IMR-90 (cell line): ENCODE results near the gene RHOG. TPM values are rescaled to one million over a fixed set of nuclear protein-coding genes. Genes with fewer than 3 reads are reported as not detected.

Experiments used
- ATAC-seq: fragments of 200-7000 bp; cut with Tn5 transposase; 2 replicates; pipeline ENCODE4 v1.9.1; 2020; ENCODE audit warnings: low read depth, mild to moderate bottlenecking, moderate library complexity
- BruUV-seq: library from RNA; stranded (reverse); fragments of 400-500 nt; replicated peaks from 2 replicates; lab custom pipeline; 2021; lab: Mats Ljungman, UMichigan
- CTCF ChIA-PET: fragments of 300-600 bp; formaldehyde crosslinking; extraction: SDS; loops from one replicate; lab custom pipeline; 2021; ENCODE audit warnings: antibody characterized with exemption; lab: Yijun Ruan, JAX
- POLR2A ChIA-PET: fragments of 300-600 bp; sonication (Branson Sonifier 250); formaldehyde crosslinking; loops from one replicate; lab custom pipeline; 2022; ENCODE audit warnings: antibody characterized with exemption; ENCODE audit not compliant: unreplicated experiment; lab: Charles Lee
- DNase-seq: peaks from one replicate; pipeline ENCODE4 v3.0.0; 2013
- H2AFZ ChIP-seq: replicated peaks from 2 replicates; pipeline ENCODE3; 2013; ENCODE audit warnings: low read length, mild to moderate bottlenecking; ENCODE audit not compliant: poor library complexity
- H2AK5ac ChIP-seq: 2 replicates; pipeline ENCODE4 v1.6.1; 2013; ENCODE audit warnings: low read depth, low read length, inconsistent platforms
- H2AK9ac ChIP-seq: replicated peaks from 2 replicates; pipeline ENCODE3; 2013; ENCODE audit warnings: mild to moderate bottlenecking, low read depth, low read length, moderate library complexity; ENCODE audit not compliant: poor library complexity
- H2BK120ac ChIP-seq: 2 replicates; pipeline ENCODE4 v1.6.1; 2013; ENCODE audit warnings: low read depth, low read length, inconsistent platforms
- H2BK15ac ChIP-seq: 3 replicates; pipeline ENCODE4 v1.6.1; 2013; ENCODE audit warnings: low read depth, low read length, inconsistent platforms
- H2BK20ac ChIP-seq: 2 replicates; pipeline ENCODE4 v1.6.1; 2013; ENCODE audit warnings: low read depth, mild to moderate bottlenecking, inconsistent platforms, low read length, moderate library complexity
- H2BK5ac ChIP-seq: 2 replicates; pipeline ENCODE4 v1.6.1; 2013; ENCODE audit warnings: mild to moderate bottlenecking, low read depth, low read length, inconsistent platforms; ENCODE audit not compliant: poor library complexity, severe bottlenecking
- H3K14ac ChIP-seq: replicated peaks from 2 replicates; pipeline ENCODE4 v1.6.1; 2013; ENCODE audit warnings: low read depth, low read length, inconsistent platforms
- H3K18ac ChIP-seq: 2 replicates; pipeline ENCODE4 v1.6.1; 2013; ENCODE audit warnings: low read depth, low read length, control low read depth
- H3K23ac ChIP-seq: 2 replicates; pipeline ENCODE4 v1.6.1; 2013; ENCODE audit warnings: low read depth, low read length, inconsistent platforms
- H3K27ac ChIP-seq: 2 replicates; pipeline ENCODE4 v1.5.1; 2013; ENCODE audit warnings: mild to moderate bottlenecking, control low read depth, low read length; ENCODE audit not compliant: insufficient read depth
- H3K27me3 ChIP-seq: 2 replicates; pipeline ENCODE4 v1.6.1; 2013; ENCODE audit warnings: low read length; ENCODE audit not compliant: control insufficient read depth, insufficient read depth
- H3K36me3 ChIP-seq: 2 replicates; pipeline ENCODE4 v1.6.1; 2013; ENCODE audit warnings: low read length, mixed read lengths; ENCODE audit not compliant: control insufficient read depth, insufficient read depth
- H3K4ac ChIP-seq: 2 replicates; pipeline ENCODE4 v1.6.1; 2013; ENCODE audit warnings: low read depth, low read length, inconsistent platforms
- H3K4me1 ChIP-seq: 2 replicates; pipeline ENCODE4 v1.6.1; 2013; ENCODE audit warnings: low read length, mixed read lengths; ENCODE audit not compliant: control insufficient read depth, insufficient read depth
- H3K4me2 ChIP-seq: 2 replicates; pipeline ENCODE4 v1.6.1; 2013; ENCODE audit warnings: low read depth, mild to moderate bottlenecking, control low read depth, low read length, moderate library complexity
- H3K4me3 ChIP-seq: 2 replicates; pipeline ENCODE4 v1.5.1; 2013; ENCODE audit warnings: low read depth, mild to moderate bottlenecking, control low read depth, low read length, moderate library complexity; ENCODE audit not compliant: insufficient read depth
- H3K56ac ChIP-seq: 2 replicates; pipeline ENCODE4 v1.6.1; 2013; ENCODE audit warnings: low read length, inconsistent platforms; ENCODE audit not compliant: insufficient read depth; ENCODE audit errors: extremely low read depth
- H3K79me1 ChIP-seq, 2 experiments: 2 replicates each; pipeline ENCODE4 v1.6.1; 2013; ENCODE audit warnings: low read length in 2 of 2, inconsistent platforms in 1 of 2, low read depth in 1 of 2
- H3K9ac ChIP-seq: 2 replicates; pipeline ENCODE4 v1.6.1; 2013; ENCODE audit warnings: low read depth, low read length, control low read depth
- H3K9me1 ChIP-seq: 2 replicates; pipeline ENCODE4 v1.6.1; 2013; ENCODE audit warnings: low read length, inconsistent platforms; ENCODE audit not compliant: insufficient read depth
- H3K9me3 ChIP-seq: 2 replicates; pipeline ENCODE4 v1.6.1; 2013; ENCODE audit warnings: low read length; ENCODE audit not compliant: control insufficient read depth, insufficient read depth
- H4K20me1 ChIP-seq: 2 replicates; pipeline ENCODE4 v1.6.1; 2013; ENCODE audit warnings: low read length, inconsistent platforms; ENCODE audit not compliant: insufficient read depth
- H4K5ac ChIP-seq: 2 replicates; pipeline ENCODE4 v1.6.1; 2013; ENCODE audit warnings: mild to moderate bottlenecking, low read depth, low read length, control low read depth
- H4K8ac ChIP-seq, 2 experiments: 2 replicates each; pipeline ENCODE4 v1.6.1; 2013; ENCODE audit warnings: low read depth in 2 of 2, low read length in 2 of 2, control low read depth in 1 of 2, inconsistent platforms in 1 of 2
- H4K91ac ChIP-seq: 2 replicates; pipeline ENCODE4 v1.6.1; 2013; ENCODE audit warnings: low read depth, low read length, inconsistent platforms; ENCODE audit not compliant: insufficient read depth
- CHD1 ChIP-seq: IDR thresholded peaks from 2 replicates; pipeline ENCODE4 v1.6.1; 2012; ENCODE audit warnings: low read depth, low read length, improper control_type of control experiment
- FOS ChIP-seq: fragments of 150-350 bp; IDR thresholded peaks from 2 replicates; pipeline ENCODE4 v1.6.1; 2016; ENCODE audit warnings: low read depth, low read length
- MAFK ChIP-seq: IDR thresholded peaks from 2 replicates; pipeline ENCODE4 v1.6.1; 2012; ENCODE audit warnings: low read depth, low read length, improper control_type of control experiment
- MXI1 ChIP-seq: IDR thresholded peaks from 2 replicates; pipeline ENCODE4 v1.6.1; 2012; ENCODE audit warnings: low read depth, mild to moderate bottlenecking, low read length, moderate library complexity, borderline replicate concordance
- NFE2L2 ChIP-seq: fragments of 150-350 bp; IDR thresholded peaks from 2 replicates; pipeline ENCODE4 v1.6.1; 2016; ENCODE audit warnings: low read depth, mild to moderate bottlenecking, low read length
- POLR2A ChIP-seq: IDR thresholded peaks from 2 replicates; pipeline ENCODE4 v1.6.1; 2012; ENCODE audit warnings: mild to moderate bottlenecking, low read depth, low read length
- RAD21 ChIP-seq: IDR thresholded peaks from 2 replicates; pipeline ENCODE4 v1.6.1; 2012; ENCODE audit warnings: low read length, improper control_type of control experiment
- RCOR1 ChIP-seq: IDR thresholded peaks from 2 replicates; pipeline ENCODE4 v1.6.1; 2012; ENCODE audit warnings: mild to moderate bottlenecking, low read length, improper control_type of control experiment; ENCODE audit not compliant: insufficient replicate concordance
- RFX5 ChIP-seq: IDR thresholded peaks from 2 replicates; pipeline ENCODE4 v1.8.0; 2012; ENCODE audit warnings: low read depth, mild to moderate bottlenecking, low read length, moderate library complexity
- SMC3 ChIP-seq: fragments of 150-350 bp; IDR thresholded peaks from 2 replicates; pipeline ENCODE4 v1.6.1; 2016; ENCODE audit warnings: low read depth, mild to moderate bottlenecking, antibody characterized with exemption, low read length, moderate library complexity
- WGBS, 2 experiments: methylation state at CpG; one replicate each; pipeline versions ENCODE4 v1.1.5 to v1.1.7; 2013; ENCODE audit warnings: missing lambda C conversion rate in 2 of 2; ENCODE audit not compliant: insufficient read length in 1 of 2; ENCODE audit errors: extremely low coverage in 2 of 2; 5-methylcytosine and 5-hydroxymethylcytosine counted together
- dilution Hi-C: fragments of 300-500 bp; cut with HindIII; formaldehyde crosslinking; loops from one replicate; pipeline ENCODE4 v1.14.3; 2018; ENCODE audit warnings: low sequenced_read_pairs; ENCODE audit not compliant: unreplicated experiment
- in situ Hi-C: fragments of 300-500 bp; cut with MboI; formaldehyde crosslinking; loops from 3 replicates; pipeline ENCODE4 v1.14.3; 2019; ENCODE audit warnings: low sequenced_read_pairs, inconsistent platforms, mixed read lengths
- intact Hi-C: fragments of 100-400 bp; cut with micrococcal nuclease; formaldehyde crosslinking; loops from 2 replicates; pipeline ENCODE4 v1.10.0; 2022
- polyA plus RNA-seq, 3 experiments: library from polyadenylated mRNA; depleted of rRNA; stranded (reverse); fragments of >200 nt; gene quantifications; 2 replicates each; pipeline ENCODE4 v1.2.3, GENCODE V29; 2012; ENCODE audit warnings: low replicate concordance in 1 of 3
- total RNA-seq: library from RNA; depleted of rRNA; stranded (reverse); fragments of >200 nt; gene quantifications from 2 replicates; pipeline ENCODE4 v1.2.3, GENCODE V29; 2012
- TF ChIP-seq, protein P1 (sequence below): fragments of 150-350 bp; IDR thresholded peaks from 2 replicates; pipeline ENCODE4 v1.6.1; 2017; ENCODE audit warnings: mild to moderate bottlenecking, antibody characterized with exemption, low read length, low read depth
- TF ChIP-seq, protein P2 (sequence below): conservative IDR thresholded peaks from 2 replicates; pipeline ENCODE4 v1.5.1; 2012; ENCODE audit warnings: mild to moderate bottlenecking, low read depth, low read length, improper control_type of control experiment

RHOG gene
- total and polyA plus RNA-seq, 2 of the 4 experiments (the other 2 are of a cell fraction) = 16.3 to 114 TPM

DNA sequence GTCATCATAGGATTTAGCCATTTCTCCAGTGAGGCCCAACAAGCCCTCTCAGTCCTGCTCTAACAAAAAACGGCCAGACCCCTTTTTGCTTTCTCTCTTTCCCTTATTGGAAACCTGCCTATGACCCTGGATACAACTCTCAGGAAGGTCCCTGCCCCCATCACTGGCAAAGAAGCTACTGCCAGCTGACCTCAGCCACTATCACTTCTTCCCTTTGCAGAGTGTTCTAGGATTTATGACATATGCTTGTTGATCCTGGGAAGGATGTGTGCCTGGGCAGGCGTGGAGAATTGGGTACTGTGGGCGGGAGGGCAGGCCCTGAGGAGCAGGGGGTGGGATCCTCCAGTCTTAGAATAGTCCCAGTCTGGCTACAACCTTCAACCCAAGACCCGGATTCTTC, 24.9 kb downstream of the RHOG start:
- H3K36me3 ChIP-seq = peaks cover 1% of the 10 kb centered on the region
- ChIA-PET POLR2A (no interaction called here), CTCF (no interaction called here)
- H3K79me1 ChIP-seq = no peaks in the 10 kb centered on the region; a peak in 1 of 4 replicates
- no peak overlapping the region for H4K91ac ChIP-seq
- intact Hi-C loops = no loop called here
- H4K20me1 ChIP-seq = no peaks in the 10 kb centered on the region
- no peak overlapping the region for H4K5ac ChIP-seq
- H3K9me3 ChIP-seq = no peaks in the 10 kb centered on the region
- 0 out of 2 replicates have a peak, but pooled peaks cover 3% of the 10 kb centered on the region for H3K9me1 ChIP-seq
- in situ Hi-C loops = no loop called here
- no peak overlapping the region for H4K8ac ChIP-seq
- peak; percentile 46 for ATAC-seq
- H3K4me1 ChIP-seq = 0 out of 2 replicates have a peak, but pooled peaks cover 2% of the 10 kb centered on the region
- no peak overlapping the region for H3K27ac ChIP-seq
- no TSS peak for BruUV-seq
- H2BK120ac ChIP-seq = no peak overlapping the region
- H2BK15ac ChIP-seq = no peak overlapping the region
- no peak overlapping the region for H2AK9ac ChIP-seq
- H3K23ac ChIP-seq = no peak overlapping the region
- H3K4me3 ChIP-seq = no peak overlapping the region
- H3K14ac ChIP-seq = no peak overlapping the region
- no peak for DNase-seq
- H3K18ac ChIP-seq = no peak overlapping the region
- H3K4me2 ChIP-seq = no peak overlapping the region
- no peak overlapping the region for H2AFZ ChIP-seq
- no CpG with 5 or more reads among the region's 4 CpGs for WGBS, 2 experiments
- dilution Hi-C loops = no loop called here
- no peak overlapping the region for H3K4ac ChIP-seq
- no peak overlapping the region for H2AK5ac ChIP-seq
- no peak overlapping the region for H2BK20ac ChIP-seq
- H2BK5ac ChIP-seq = no peak overlapping the region
- TF ChIP-seq POLR2A (no peak), NFE2L2 (no peak), MAFK (no peak), RCOR1 (no peak), FOS (no peak), CHD1 (no peak), MXI1 (no peak), SMC3 (no peak), RAD21 (no peak), RFX5 (no peak)
- TF ChIP-seq, protein P1, sequence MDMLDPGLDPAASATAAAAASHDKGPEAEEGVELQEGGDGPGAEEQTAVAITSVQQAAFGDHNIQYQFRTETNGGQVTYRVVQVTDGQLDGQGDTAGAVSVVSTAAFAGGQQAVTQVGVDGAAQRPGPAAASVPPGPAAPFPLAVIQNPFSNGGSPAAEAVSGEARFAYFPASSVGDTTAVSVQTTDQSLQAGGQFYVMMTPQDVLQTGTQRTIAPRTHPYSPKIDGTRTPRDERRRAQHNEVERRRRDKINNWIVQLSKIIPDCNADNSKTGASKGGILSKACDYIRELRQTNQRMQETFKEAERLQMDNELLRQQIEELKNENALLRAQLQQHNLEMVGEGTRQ = no peak
- TF ChIP-seq, protein P2, sequence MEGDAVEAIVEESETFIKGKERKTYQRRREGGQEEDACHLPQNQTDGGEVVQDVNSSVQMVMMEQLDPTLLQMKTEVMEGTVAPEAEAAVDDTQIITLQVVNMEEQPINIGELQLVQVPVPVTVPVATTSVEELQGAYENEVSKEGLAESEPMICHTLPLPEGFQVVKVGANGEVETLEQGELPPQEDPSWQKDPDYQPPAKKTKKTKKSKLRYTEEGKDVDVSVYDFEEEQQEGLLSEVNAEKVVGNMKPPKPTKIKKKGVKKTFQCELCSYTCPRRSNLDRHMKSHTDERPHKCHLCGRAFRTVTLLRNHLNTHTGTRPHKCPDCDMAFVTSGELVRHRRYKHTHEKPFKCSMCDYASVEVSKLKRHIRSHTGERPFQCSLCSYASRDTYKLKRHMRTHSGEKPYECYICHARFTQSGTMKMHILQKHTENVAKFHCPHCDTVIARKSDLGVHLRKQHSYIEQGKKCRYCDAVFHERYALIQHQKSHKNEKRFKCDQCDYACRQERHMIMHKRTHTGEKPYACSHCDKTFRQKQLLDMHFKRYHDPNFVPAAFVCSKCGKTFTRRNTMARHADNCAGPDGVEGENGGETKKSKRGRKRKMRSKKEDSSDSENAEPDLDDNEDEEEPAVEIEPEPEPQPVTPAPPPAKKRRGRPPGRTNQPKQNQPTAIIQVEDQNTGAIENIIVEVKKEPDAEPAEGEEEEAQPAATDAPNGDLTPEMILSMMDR = no peak
- no peak overlapping the region for H3K9ac ChIP-seq
- H3K27me3 ChIP-seq = no peaks in the 10 kb centered on the region
- no peak overlapping the region for H3K56ac ChIP-seq
